ENCODE data around the gene ZNF629. TPM values are rescaled to one million over a fixed set of nuclear protein-coding genes. Genes with fewer than 3 reads are reported as not detected.
A peak's percentile ranks its signal among the peaks of the same experiment; 100 is the strongest.

ZNF629 gene
- total RNA-seq, result 10 to 100 TPM; 14.3 to 30.9 (median 22.7) TPM
- polyA plus RNA-seq, result 10 to 100 TPM; 11.2 to 14.9 TPM
- long read RNA-seq, donor 1, full-length matches to known transcripts, result 1 of 34 reads
- long read RNA-seq, donor 1, partial matches to known transcripts, result 0 of 34 reads
- long read RNA-seq, donor 1, other reads (novel, unspliced or antisense), result 33 of 34 reads
- long read RNA-seq, donor 2, partial matches to known transcripts, result 0 of 36 reads
- long read RNA-seq, donor 2, other reads (novel, unspliced or antisense), result 36 of 36 reads
- long read RNA-seq, donor 3, partial matches to known transcripts, result 0 of 16 reads
- long read RNA-seq, donor 3, other reads (novel, unspliced or antisense), result 16 of 16 reads

DNA sequence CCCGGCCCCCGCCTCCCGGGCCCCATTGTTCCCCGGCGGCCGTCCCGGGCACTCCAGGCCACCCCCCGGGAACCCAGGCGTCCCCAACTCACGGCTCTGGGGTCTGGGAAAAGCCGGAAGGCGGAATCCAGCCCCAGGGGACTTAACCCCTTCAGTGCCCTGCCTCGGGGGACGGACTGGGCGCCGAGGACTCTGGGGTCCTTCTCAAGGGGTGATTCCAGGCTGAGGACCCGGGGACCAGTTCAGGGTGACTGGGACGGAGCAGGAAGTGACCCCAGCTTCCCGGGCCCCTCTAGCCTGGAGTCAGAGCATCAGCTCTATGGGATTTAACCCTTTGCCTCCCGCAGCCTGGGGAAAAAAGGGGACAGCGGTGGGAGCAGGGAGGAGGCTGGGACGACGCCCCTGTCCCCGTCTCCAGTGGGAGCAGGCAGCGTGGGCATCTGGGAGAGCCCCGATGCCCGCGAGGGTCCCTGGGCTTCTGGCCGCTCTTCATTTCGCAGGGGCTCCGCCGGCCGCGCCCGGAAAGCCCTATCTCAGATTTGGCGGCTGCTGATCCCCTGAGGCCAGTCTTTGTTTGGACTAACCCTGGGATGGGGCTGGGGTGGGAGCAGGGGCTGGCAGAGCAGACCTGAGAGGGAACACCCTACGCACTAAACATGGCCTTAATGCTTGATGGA, at the start of gene ZNF629:
ZNF629 (minus strand) TSS at position 270 of the 677 bp plus-strand sequence. CDS start 2,723 bp downstream, outside the sequence.
- Histone ChIP-seq H3K27ac (peak within 1 kb of the TSS; percentile 89 to 98 (median 94)), H3K4me3 (peak within 1 kb of the TSS; percentile 68 to 100 (median 92)), H3K27me3 (no peaks in the 10 kb centered on the region), H3K4me1 (peaks cover 0 to 26% (median 19%) of the 10 kb centered on the region in 12 donors), H3K36me3 (peaks cover 2 to 23% (median 18%) of the 10 kb centered on the region in 9 donors), H3K9me3 (no peaks in the 10 kb centered on the region)
- TF ChIP-seq CTCF (IDR thresholded peaks at IDR 0.05) (no peak), POLR2A (IDR thresholded peaks at IDR 0.05) (peak in 1 of 2 donors; percentile 38)
- WGBS, 4 donors, result 0 to 2% (median 1%) methylated on average over 11 to 37 of the region's 37 CpGs
- peak; percentile 80 to 90 (median 84) for ATAC-seq
- intact Hi-C loops (cut with DNase I), result loop anchor here in 5 of 10 donors (1.0 to 2.0 kb wide), 3 partner anchors 18 to 20 kb away; no protein-coding TSS in a partner anchor
- DNase-seq, result peak; percentile 77 to 86 (median 84)

DNA sequence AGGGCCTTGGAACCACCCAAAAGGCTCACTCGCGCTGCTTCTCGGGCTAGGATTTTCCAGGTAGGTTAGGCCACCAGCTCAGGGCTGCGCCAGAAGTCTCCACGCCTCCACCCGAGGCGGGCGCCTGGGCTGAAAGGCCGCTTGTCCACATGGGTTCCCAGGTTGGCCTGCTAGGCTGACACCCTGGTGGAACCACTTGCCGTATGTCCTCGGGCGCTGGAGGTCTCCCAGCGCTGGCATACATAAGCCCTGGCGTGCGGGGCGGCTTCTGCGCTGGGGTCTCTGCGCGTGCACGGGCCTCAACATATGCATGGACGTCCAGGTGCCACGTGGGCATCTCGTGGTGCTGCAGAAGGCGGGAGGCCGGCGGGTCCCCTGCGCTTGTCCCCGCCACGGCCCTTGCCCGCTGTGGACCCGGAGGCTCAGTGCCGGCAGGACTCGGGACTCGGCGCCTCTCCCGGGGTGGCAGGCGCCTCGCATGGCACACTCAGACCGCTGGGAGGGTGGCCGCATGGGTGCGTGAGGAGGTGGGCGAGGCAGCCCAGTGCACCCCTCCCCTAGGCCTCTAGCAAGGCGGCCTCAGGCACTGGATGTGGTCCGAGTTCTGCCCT, 47.2 kb upstream of the ZNF629 start:
- H3K4me3 ChIP-seq, result no peak overlapping the region
- peak in 1 of 4 donors; percentile 47 for ATAC-seq
- no peak for TF ChIP-seq POLR2A (IDR thresholded peaks at IDR 0.05)
- TF ChIP-seq CTCF (IDR thresholded peaks at IDR 0.05), result no peak
- no peaks in the 10 kb centered on the region for H3K27me3 ChIP-seq
- peaks cover 0 to 9% (median 0%) of the 10 kb centered on the region in 9 donors for H3K36me3 ChIP-seq
- no peaks in the 10 kb centered on the region for H3K9me3 ChIP-seq
- H3K27ac ChIP-seq, result no peak overlapping the region
- peaks cover 0 to 9% (median 0%) of the 10 kb centered on the region in 12 donors for H3K4me1 ChIP-seq
- intact Hi-C loops (cut with DNase I), result no loop called here
- 94 to 96% (median 95%) methylated on average over 38 to 44 of the region's 44 CpGs for WGBS, 4 donors
- DNase-seq, result no peak

- DNase-seq, result no peak
- 77 to 91% (median 83%) methylated on average over 6 of the region's 6 CpGs for WGBS, 4 donors
- H3K9me3 ChIP-seq, result no peaks in the 10 kb centered on the region
- no peaks in the 10 kb centered on the region for H3K27me3 ChIP-seq
- H3K36me3 ChIP-seq, result peaks cover 0 to 9% (median 0%) of the 10 kb centered on the region in 9 donors
- H3K4me1 ChIP-seq, result peaks cover 0 to 10% (median 0%) of the 10 kb centered on the region in 12 donors
- no peak overlapping the region for H3K27ac ChIP-seq
- no peak overlapping the region for H3K4me3 ChIP-seq
- ATAC-seq, result peak in 2 of 4 donors; percentile 16 to 31
- intact Hi-C loops (cut with DNase I), result no loop called here
- no peak for TF ChIP-seq POLR2A (IDR thresholded peaks at IDR 0.05)
- no peak for TF ChIP-seq CTCF (IDR thresholded peaks at IDR 0.05)
Measured at GRCh38 chr16:30830072-30830417, 43.0 kb upstream of the ZNF629 start.
